ENCODE measurements around the gene SLC12A3.
"Not testable (repeated sequence)": the region's sequence is repeated elsewhere in the genome, so short reads cannot be mapped to it uniquely, and the experiment has no call there.

The SLC12A3 gene

GRCh38 chr16:56929639-56930038, 64.6 kb downstream of the SLC12A3 start:
- no peak for DNase-seq

- DNase-seq: peak; percentile 74
These were observed 65.7 kb downstream of the SLC12A3 start for GRCh38 chr16:56930486-56931270.

GRCh38 chr16:56931271-56931891, 66.4 kb downstream of the SLC12A3 start:
- no peak for DNase-seq

GRCh38 chr16:56931892-56932720, 67.1 kb downstream of the SLC12A3 start, which contains the start of gene HERPUD1:
HERPUD1 (plus strand) TSS chr16:56932142; CDS start chr16:56932245, 103 bp downstream.
- peak; percentile 94 for DNase-seq

GRCh38 chr16:56932721-56933619, 68.0 kb downstream of the SLC12A3 start:
- DNase-seq: peak; percentile 39

- DNase-seq: no peak
These were observed 69.0 kb downstream of the SLC12A3 start for GRCh38 chr16:56933828-56934598.

- DNase-seq: not testable (repeated sequence)
These were observed 69.7 kb downstream of the SLC12A3 start for GRCh38 chr16:56934599-56935145.

GRCh38 chr16:56935201-56935600, 70.2 kb downstream of the SLC12A3 start:
- DNase-seq: no peak

- no peak for DNase-seq
These were observed 71.5 kb downstream of the SLC12A3 start for GRCh38 chr16:56936491-56936890.

GRCh38 chr16:56936950-56937349, 71.9 kb downstream of the SLC12A3 start:
- DNase-seq: no peak

GRCh38 chr16:56938664-56939513, 73.9 kb downstream of the SLC12A3 start:
- DNase-seq: no peak

GRCh38 chr16:56939801-56940200, 74.8 kb downstream of the SLC12A3 start:
- DNase-seq: no peak

GRCh38 chr16:56941092-56941491, 76.1 kb downstream of the SLC12A3 start:
- DNase-seq: no peak

GRCh38 chr16:56941856-56942331, 76.9 kb downstream of the SLC12A3 start:
- no peak for DNase-seq

- DNase-seq: no peak
These were observed 78.9 kb downstream of the SLC12A3 start for GRCh38 chr16:56943761-56944375.

GRCh38 chr16:56944954-56945839, 80.2 kb downstream of the SLC12A3 start:
- DNase-seq: no peak

- DNase-seq: no peak
These were observed 81.0 kb downstream of the SLC12A3 start for GRCh38 chr16:56945847-56946527.

All from DMS153 (cell line).